ENCODE data around the gene SETBP1.

DNA sequence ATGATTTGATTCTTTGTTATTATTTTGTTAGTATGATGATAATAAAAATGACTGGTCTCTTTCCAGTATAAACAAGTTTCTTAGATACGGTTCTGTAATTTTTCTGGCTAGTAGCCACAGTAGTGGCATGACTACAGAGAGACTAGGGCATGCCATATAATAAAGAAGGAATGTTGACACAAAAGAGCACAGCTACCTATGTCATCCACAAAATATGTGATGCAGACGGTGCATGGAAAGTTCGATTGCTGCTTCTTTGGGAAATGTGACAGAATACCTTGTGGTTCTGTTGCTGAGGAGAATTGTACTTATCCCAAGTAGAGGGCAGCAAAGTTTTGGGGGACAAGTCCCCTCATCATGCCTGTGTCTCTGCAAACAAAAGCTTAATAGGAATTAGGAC, 26.1 kb upstream of the SETBP1 start:
- TF ChIP-seq POLR2A (IDR thresholded peaks at IDR 0.05): no peak
- no peak for TF ChIP-seq CTCF (IDR thresholded peaks at IDR 0.05)
